Esophagus muscularis mucosa (tissue), 2 donors: ENCODE data around the gene MAP6D1.

Source experiments
- EP300 ChIP-seq: sonication (generic); formaldehyde crosslinking; IDR thresholded peaks from one replicate; pipeline ENCODE4 v1.6.1; 2017; ENCODE audit warnings: antibody characterized with exemption
- POLR2A ChIP-seq: fragments of 450-650 bp; IDR thresholded peaks from one replicate; pipeline ENCODE4 v1.6.1; 2017; ENCODE audit warnings: antibody characterized with exemption, moderate library complexity, mild to moderate bottlenecking, low read depth

- TF ChIP-seq EP300, result no peak
- TF ChIP-seq POLR2A, result no peak
These were observed 25.9 kb downstream of the MAP6D1 start for GRCh38 chr3:183799461-183799860.
